OCI-LY1 (cell line): Measurements from ENCODE around the gene ZNF541.
"Not testable (repeated sequence)": the region's sequence is repeated elsewhere in the genome, so short reads cannot be mapped to it uniquely, and the experiment has no call there.

Source experiments
- H2AFZ ChIP-seq: fragments of 200-600 bp; sonication (generic), shearing (Covaris generic); 2 replicates; pipeline ENCODE4 v1.6.0; 2014; ENCODE audit warnings: antibody characterized with exemption, mild to moderate bottlenecking, low read length
- H3F3A ChIP-seq: fragments of 200-600 bp; sonication (generic), shearing (Covaris generic); 2 replicates; pipeline ENCODE4 v1.6.0; 2014; ENCODE audit warnings: mild to moderate bottlenecking, antibody characterized with exemption, low read length, moderate library complexity; ENCODE audit not compliant: insufficient read depth
- H3K27ac ChIP-seq: fragments of 200-600 bp; sonication (generic); 2 replicates; pipeline ENCODE4 v1.5.1; 2014; ENCODE audit warnings: low read length, mixed run types, mild to moderate bottlenecking, low read depth; ENCODE audit not compliant: poor library complexity, severe bottlenecking
- H3K27me3 ChIP-seq: fragments of 200-600 bp; sonication (generic); 2 replicates; pipeline ENCODE4 v1.6.0; 2014; ENCODE audit warnings: antibody characterized with exemption, mild to moderate bottlenecking, low read length, moderate library complexity; ENCODE audit not compliant: insufficient read depth
- H3K36me3 ChIP-seq: fragments of 200-600 bp; sonication (generic); 2 replicates; pipeline ENCODE4 v1.6.1; 2014; ENCODE audit warnings: mild to moderate bottlenecking, antibody characterized with exemption, low read length, moderate library complexity, mixed read lengths; ENCODE audit not compliant: insufficient read depth
- H3K4me1 ChIP-seq: fragments of 200-600 bp; sonication (generic); 2 replicates; pipeline ENCODE4 v1.5.1; 2014; ENCODE audit warnings: mild to moderate bottlenecking, low read length, moderate library complexity; ENCODE audit not compliant: insufficient read depth, severe bottlenecking
- H3K4me2 ChIP-seq: fragments of 200-600 bp; sonication (generic), shearing (Covaris generic); 2 replicates; pipeline ENCODE4 v1.6.1; 2014; ENCODE audit warnings: low read length
- H3K4me3 ChIP-seq: fragments of 200-600 bp; sonication (generic); 2 replicates; pipeline ENCODE4 v1.5.1; 2014; ENCODE audit warnings: low read length, low read depth, mild to moderate bottlenecking, mixed read lengths; ENCODE audit not compliant: poor library complexity, severe bottlenecking
- H3K79me2 ChIP-seq: fragments of 200-600 bp; shearing (Covaris generic); 2 replicates; pipeline ENCODE4 v1.6.1; 2016; ENCODE audit warnings: mixed run types, low read length, mixed read lengths; ENCODE audit not compliant: insufficient read depth
- H3K9ac ChIP-seq: fragments of 200-600 bp; sonication (generic), shearing (Covaris generic); 2 replicates; pipeline ENCODE4 v1.6.1; 2014; ENCODE audit warnings: mild to moderate bottlenecking, low read length, mixed read lengths
- H3K9me2 ChIP-seq: fragments of 200-600 bp; sonication (generic), shearing (Covaris generic); 2 replicates; pipeline ENCODE4 v1.6.1; 2014; ENCODE audit warnings: low read depth, mild to moderate bottlenecking, low read length, mixed read lengths
- H3K9me3 ChIP-seq: fragments of 200-600 bp; shearing (Covaris generic); 2 replicates; pipeline ENCODE4 v1.6.1; 2014; ENCODE audit warnings: low read length, mixed read lengths
- H4K20me1 ChIP-seq: fragments of 200-600 bp; sonication (generic), shearing (Covaris generic); 2 replicates; pipeline ENCODE4 v1.6.0; 2016; ENCODE audit warnings: mild to moderate bottlenecking, low read length; ENCODE audit not compliant: insufficient read depth
- EZH2 ChIP-seq: fragments of 200-600 bp; sonication (generic), shearing (Covaris generic); IDR thresholded peaks from 2 replicates; pipeline ENCODE4 v1.8.0; 2017; ENCODE audit warnings: borderline replicate concordance, mixed run types, mild to moderate bottlenecking, antibody characterized with exemption, low read length, moderate library complexity, mixed read lengths
- TF ChIP-seq, protein P1 (sequence below): fragments of 200-600 bp; sonication (generic), shearing (Covaris generic); IDR thresholded peaks from 2 replicates; pipeline ENCODE4 v1.5.1; 2017; ENCODE audit warnings: mild to moderate bottlenecking, antibody characterized with exemption, low read length, moderate library complexity, mixed read lengths

ZNF541 gene

GRCh38 chr19:47589824-47590223, 16.9 kb upstream of the ZNF541 start:
- H2AFZ ChIP-seq: no peak overlapping the region
- peaks cover 14% of the 10 kb centered on the region; the same call in 1 of the 2 replicates for H3K27me3 ChIP-seq
- H3K9ac ChIP-seq: no peak overlapping the region
- H3K27ac ChIP-seq: no peak overlapping the region
- H3K9me2 ChIP-seq: no peaks in the 10 kb centered on the region
- no peaks in the 10 kb centered on the region for H3K36me3 ChIP-seq
- H3K4me3 ChIP-seq: no peak overlapping the region
- no peaks in the 10 kb centered on the region for H4K20me1 ChIP-seq
- H3K4me2 ChIP-seq: no peak overlapping the region
- H3K9me3 ChIP-seq: 0 out of 2 replicates have a peak, but pooled peaks cover 3% of the 10 kb centered on the region
- no peaks in the 10 kb centered on the region for H3F3A ChIP-seq
- TF ChIP-seq EZH2: no peak
- TF ChIP-seq, protein P1, sequence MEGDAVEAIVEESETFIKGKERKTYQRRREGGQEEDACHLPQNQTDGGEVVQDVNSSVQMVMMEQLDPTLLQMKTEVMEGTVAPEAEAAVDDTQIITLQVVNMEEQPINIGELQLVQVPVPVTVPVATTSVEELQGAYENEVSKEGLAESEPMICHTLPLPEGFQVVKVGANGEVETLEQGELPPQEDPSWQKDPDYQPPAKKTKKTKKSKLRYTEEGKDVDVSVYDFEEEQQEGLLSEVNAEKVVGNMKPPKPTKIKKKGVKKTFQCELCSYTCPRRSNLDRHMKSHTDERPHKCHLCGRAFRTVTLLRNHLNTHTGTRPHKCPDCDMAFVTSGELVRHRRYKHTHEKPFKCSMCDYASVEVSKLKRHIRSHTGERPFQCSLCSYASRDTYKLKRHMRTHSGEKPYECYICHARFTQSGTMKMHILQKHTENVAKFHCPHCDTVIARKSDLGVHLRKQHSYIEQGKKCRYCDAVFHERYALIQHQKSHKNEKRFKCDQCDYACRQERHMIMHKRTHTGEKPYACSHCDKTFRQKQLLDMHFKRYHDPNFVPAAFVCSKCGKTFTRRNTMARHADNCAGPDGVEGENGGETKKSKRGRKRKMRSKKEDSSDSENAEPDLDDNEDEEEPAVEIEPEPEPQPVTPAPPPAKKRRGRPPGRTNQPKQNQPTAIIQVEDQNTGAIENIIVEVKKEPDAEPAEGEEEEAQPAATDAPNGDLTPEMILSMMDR: no peak
- no peaks in the 10 kb centered on the region for H3K4me1 ChIP-seq
- no peaks in the 10 kb centered on the region for H3K79me2 ChIP-seq

DNA sequence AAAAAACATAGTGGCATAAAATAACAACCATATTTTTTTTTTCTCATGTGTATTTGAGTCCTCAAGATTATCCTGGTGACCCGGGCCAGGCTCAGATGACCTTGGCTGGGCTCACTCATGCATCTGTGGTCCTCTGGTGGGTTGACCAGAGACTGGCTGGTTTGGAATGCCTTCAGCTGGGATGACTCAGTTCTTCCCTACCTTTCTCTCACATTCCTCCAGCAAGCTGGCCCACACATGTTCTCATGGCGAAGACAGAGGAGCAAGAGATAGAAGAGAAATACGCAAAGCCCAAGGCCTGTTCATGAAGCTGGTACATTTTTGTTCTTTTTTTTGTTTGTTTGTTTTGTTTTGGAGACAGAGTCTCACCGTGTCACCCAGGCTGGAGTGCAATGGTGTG, 14.3 kb upstream of the ZNF541 start:
- H3K27ac ChIP-seq: no peak overlapping the region
- no peak overlapping the region for H3K4me3 ChIP-seq
- H3K27me3 ChIP-seq: peaks cover 14% of the 10 kb centered on the region; the same call in 1 of the 2 replicates
- no peak overlapping the region for H2AFZ ChIP-seq
- TF ChIP-seq, protein P1: no peak
- no peaks in the 10 kb centered on the region for H3K9me2 ChIP-seq
- no peaks in the 10 kb centered on the region for H3K36me3 ChIP-seq
- H3F3A ChIP-seq: no peaks in the 10 kb centered on the region
- H3K9ac ChIP-seq: no peak overlapping the region
- no peaks in the 10 kb centered on the region for H3K79me2 ChIP-seq
- no peaks in the 10 kb centered on the region for H4K20me1 ChIP-seq
- 0 out of 2 replicates have a peak, but pooled peaks cover 3% of the 10 kb centered on the region for H3K9me3 ChIP-seq
- no peak overlapping the region for H3K4me2 ChIP-seq
- no peaks in the 10 kb centered on the region for H3K4me1 ChIP-seq

DNA sequence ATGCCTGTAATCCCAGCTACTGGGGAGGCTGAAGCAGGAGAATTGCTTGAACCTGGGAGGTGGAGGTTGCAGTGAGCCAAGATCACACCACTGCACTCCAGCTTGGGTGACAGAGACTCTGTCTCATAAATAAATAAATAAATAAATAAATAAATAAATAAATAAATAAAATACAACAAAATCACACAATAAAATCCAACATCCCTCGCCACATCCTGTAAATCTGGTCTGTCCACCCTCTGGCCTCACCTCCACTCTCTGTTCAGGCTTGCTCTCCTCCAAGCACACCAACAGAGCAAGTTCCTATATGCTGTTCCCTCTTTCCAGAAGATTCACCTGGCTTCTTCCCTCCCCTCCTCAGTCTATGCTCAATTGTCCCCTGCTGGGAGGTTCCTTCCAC, 10.2 kb upstream of the ZNF541 start:
- not testable (repeated sequence) for H3F3A ChIP-seq, H3K9me2 ChIP-seq, H3K9me3 ChIP-seq, H3K79me2 ChIP-seq, H4K20me1 ChIP-seq, H3K9ac ChIP-seq, H3K4me2 ChIP-seq, H2AFZ ChIP-seq, H3K27ac ChIP-seq, H3K4me3 ChIP-seq, H3K36me3 ChIP-seq
- peaks cover 10% of the 10 kb centered on the region for H3K4me1 ChIP-seq
- peaks cover 10% of the 10 kb centered on the region; the same call in 1 of the 2 replicates for H3K27me3 ChIP-seq

- no peak overlapping the region for H3K4me2 ChIP-seq
- H4K20me1 ChIP-seq: no peaks in the 10 kb centered on the region
- no peaks in the 10 kb centered on the region for H3K9me2 ChIP-seq
- TF ChIP-seq, protein P1: no peak
- TF ChIP-seq EZH2: no peak
- H3F3A ChIP-seq: no peaks in the 10 kb centered on the region
- no peak overlapping the region for H3K27ac ChIP-seq
- H3K36me3 ChIP-seq: no peaks in the 10 kb centered on the region; the same call in 1 of the 2 replicates
- H3K4me1 ChIP-seq: peaks cover 18% of the 10 kb centered on the region
- no peak overlapping the region for H3K9ac ChIP-seq
- 0 out of 2 replicates have a peak, but pooled peaks cover 3% of the 10 kb centered on the region for H3K9me3 ChIP-seq
- no peak overlapping the region for H3K4me3 ChIP-seq
- no peaks in the 10 kb centered on the region for H3K79me2 ChIP-seq
- peaks cover 6% of the 10 kb centered on the region; the same call in 1 of the 2 replicates for H3K27me3 ChIP-seq
- H2AFZ ChIP-seq: no peak overlapping the region
Observed at GRCh38 chr19:47582320-47582909, 9.5 kb upstream of the ZNF541 start.
